Ovary (tissue), 9 donors: ENCODE results near the gene PLXNA4. TPM values are rescaled to one million over a fixed set of nuclear protein-coding genes. Genes with fewer than 3 reads are reported as not detected.

ENCODE experiments used
- DNase-seq, 5 donors: peaks; one replicate each; pipeline ENCODE4 v3.0.0-alpha.2; 2019 to 2020
- H3K27ac ChIP-seq, 2 donors: fragments of 200-600 bp; one replicate each; pipeline versions ENCODE4 v1.5.1 to v1.8.0; 2019 to 2022
- H3K27me3 ChIP-seq: fragments of 200-600 bp; one replicate; pipeline ENCODE4 v1.8.0; 2022
- H3K36me3 ChIP-seq: fragments of 200-600 bp; sonication (generic); one replicate; pipeline ENCODE4 v1.5.1; 2019
- H3K4me1 ChIP-seq: one replicate; pipeline ENCODE4 v1.8.1; 2013; ENCODE audit warnings: mild to moderate bottlenecking, moderate library complexity; ENCODE audit not compliant: insufficient read depth
- H3K4me3 ChIP-seq: fragments of 200-600 bp; sonication (generic); one replicate; pipeline ENCODE4 v1.5.1; 2017
- H3K9me3 ChIP-seq, 2 donors: fragments of 200-600 bp in 1 of 2; sonication (generic) in 1 of 2; one replicate each; pipeline versions ENCODE4 v1.5.1 to v1.8.1; 2013 to 2019; ENCODE audit warnings: mild to moderate bottlenecking in 1 of 2, moderate library complexity in 1 of 2
- EP300 ChIP-seq: sonication (generic); formaldehyde crosslinking; IDR thresholded peaks from one replicate; pipeline ENCODE4 v1.6.1; 2017; ENCODE audit warnings: antibody characterized with exemption
- POLR2A ChIP-seq: fragments of 450-650 bp; IDR thresholded peaks from one replicate; pipeline ENCODE4 v1.6.1; 2017; ENCODE audit warnings: antibody characterized with exemption, mild to moderate bottlenecking, moderate library complexity
- WGBS, 3 donors: extraction: QIAGEN DNeasy Blood & Tissue Kit in 1 of 3; methylation state at CpG; one replicate each; pipeline versions ENCODE4 v1.1.5 to v1.1.7; 2013 to 2017; 5-methylcytosine and 5-hydroxymethylcytosine counted together
- intact Hi-C, 4 donors: fragments of 100-400 bp; cut with DNase I; formaldehyde crosslinking; loops; one replicate each; pipeline versions ENCODE4 v1.11.0 to v1.15.1; 2022 to 2023
- polyA plus RNA-seq, 2 donors: library from polyadenylated mRNA; stranded (reverse); fragments of 200-250 nt in 1 of 2; fragments of 350-450 nt in 1 of 2; fragmentation: Illumina TruSeq in 1 of 2; extraction: RNeasy Lipid Tissue Mini Kit (QIAGEN cat#74804) in 1 of 2; gene quantifications; one replicate each; pipeline ENCODE4 v1.2.3, GENCODE V29; 2013 to 2014
- total RNA-seq, 7 donors: library from RNA; depleted of rRNA in 2 of 7; stranded (reverse); fragments of >200 nt in 2 of 7; fragmentation: NEBNext Ultra II Directional in 3 of 7; extraction: Animal tissue kit (Norgen Biotek cat#: 25700) in 3 of 7; gene quantifications; one replicate each; pipeline versions ENCODE4 v1.1.0 to v1.2.4, GENCODE V29; 2016 to 2023
- TF ChIP-seq, protein P1 (sequence below), 3 donors: fragments of 450-650 bp in 2 of 3; fragments of 200-600 bp in 1 of 3; IDR thresholded peaks; one replicate each; pipeline versions ENCODE4 v1.5.1 to v1.8.0; 2016 to 2022; ENCODE audit warnings: antibody characterized with exemption in 3 of 3, mild to moderate bottlenecking in 1 of 3
- donor health status: DM: no; HTN: no; CAD: no; lungs with moderate emphysema.
- donor health status: DM: no; HTN: no; CAD: no.
- donor health status: Bipolar disorder and iron deficiency.
- donor health status: DM: yes; HTN: yes; CAD: no.
- donor health status: DM: no; HTN: no; CAD: no.
- donor health status: DM: yes; HTN: yes; CAD: no.

PLXNA4 gene
- total and polyA plus RNA-seq, 9 donors, result 5.1 to 39.9 (median 11.4) TPM

DNA sequence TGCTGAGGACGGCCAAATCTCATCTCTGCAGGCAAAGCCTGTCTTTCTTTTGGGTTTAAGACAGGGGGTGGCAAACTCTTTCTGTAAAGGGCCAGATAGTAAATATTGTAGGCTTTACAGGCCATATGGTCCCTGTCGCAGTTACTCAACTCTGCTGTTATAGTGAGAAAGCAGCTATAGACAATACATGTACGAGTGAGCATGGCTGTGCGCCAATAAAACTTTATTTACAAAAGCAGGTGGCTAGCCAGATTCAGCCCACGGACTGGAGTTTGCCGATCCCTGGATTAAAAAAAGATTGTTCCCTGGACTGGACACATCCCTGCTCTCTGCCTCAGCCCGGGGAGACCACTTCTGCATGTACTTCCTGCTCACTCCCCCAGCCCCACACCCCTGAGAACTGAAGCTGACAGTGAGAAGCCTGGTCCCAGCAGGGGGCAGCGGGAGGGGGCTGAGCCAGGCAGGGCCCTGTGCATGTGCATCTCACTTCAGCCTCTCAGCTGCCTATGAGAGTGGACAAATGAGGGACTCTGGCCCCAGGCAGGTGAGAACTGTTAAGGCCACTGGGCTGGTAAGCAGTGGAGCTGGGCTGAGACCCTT lies 392.4 kb downstream of the PLXNA4 start:
- Histone ChIP-seq H3K4me3 (no peak overlapping the region), H3K4me1 (no peaks in the 10 kb centered on the region), H3K27ac (no peak overlapping the region), H3K27me3 (no peaks in the 10 kb centered on the region), H3K9me3 (no peaks in the 10 kb centered on the region), H3K36me3 (no peaks in the 10 kb centered on the region)
- WGBS, 3 donors, result 59 to 61% (median 61%) methylated on average over 8 of the region's 8 CpGs
- no peak for DNase-seq
- intact Hi-C loops, result no loop called here
- TF ChIP-seq, protein P1, sequence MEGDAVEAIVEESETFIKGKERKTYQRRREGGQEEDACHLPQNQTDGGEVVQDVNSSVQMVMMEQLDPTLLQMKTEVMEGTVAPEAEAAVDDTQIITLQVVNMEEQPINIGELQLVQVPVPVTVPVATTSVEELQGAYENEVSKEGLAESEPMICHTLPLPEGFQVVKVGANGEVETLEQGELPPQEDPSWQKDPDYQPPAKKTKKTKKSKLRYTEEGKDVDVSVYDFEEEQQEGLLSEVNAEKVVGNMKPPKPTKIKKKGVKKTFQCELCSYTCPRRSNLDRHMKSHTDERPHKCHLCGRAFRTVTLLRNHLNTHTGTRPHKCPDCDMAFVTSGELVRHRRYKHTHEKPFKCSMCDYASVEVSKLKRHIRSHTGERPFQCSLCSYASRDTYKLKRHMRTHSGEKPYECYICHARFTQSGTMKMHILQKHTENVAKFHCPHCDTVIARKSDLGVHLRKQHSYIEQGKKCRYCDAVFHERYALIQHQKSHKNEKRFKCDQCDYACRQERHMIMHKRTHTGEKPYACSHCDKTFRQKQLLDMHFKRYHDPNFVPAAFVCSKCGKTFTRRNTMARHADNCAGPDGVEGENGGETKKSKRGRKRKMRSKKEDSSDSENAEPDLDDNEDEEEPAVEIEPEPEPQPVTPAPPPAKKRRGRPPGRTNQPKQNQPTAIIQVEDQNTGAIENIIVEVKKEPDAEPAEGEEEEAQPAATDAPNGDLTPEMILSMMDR (IDR thresholded peaks at IDR 0.05), result no peak
- no peak for TF ChIP-seq EP300
- no peak for TF ChIP-seq POLR2A

DNA sequence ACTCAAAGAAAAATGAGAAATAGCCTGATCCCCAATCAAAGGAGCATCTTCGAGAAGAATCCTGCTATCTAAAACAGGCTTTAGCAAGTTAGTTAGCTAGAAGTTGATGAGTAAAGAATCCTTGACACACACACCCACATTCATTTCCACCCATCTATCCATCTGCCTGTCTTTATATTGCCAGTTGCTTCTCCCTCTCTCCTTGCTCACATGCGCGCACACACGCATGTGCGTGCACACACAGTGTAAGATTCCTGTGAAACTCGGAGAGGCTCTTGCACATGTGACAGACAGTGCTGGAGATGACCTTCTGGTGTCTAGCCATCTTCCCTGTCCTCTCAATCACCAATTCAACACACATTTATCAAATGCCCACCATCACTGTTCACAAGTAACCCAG lies 393.3 kb downstream of the PLXNA4 start:
- H3K36me3 ChIP-seq, result no peaks in the 10 kb centered on the region
- H3K4me1 ChIP-seq, result no peaks in the 10 kb centered on the region
- H3K27me3 ChIP-seq, result no peaks in the 10 kb centered on the region
- TF ChIP-seq, protein P1 (IDR thresholded peaks at IDR 0.05), result no peak
- TF ChIP-seq POLR2A (no peak), EP300 (no peak)
- DNase-seq, result no peak
- no peak overlapping the region for H3K4me3 ChIP-seq
- H3K9me3 ChIP-seq, result no peaks in the 10 kb centered on the region
- H3K27ac ChIP-seq, result no peak overlapping the region
- intact Hi-C loops, result no loop called here
- WGBS, 3 donors, result 89 to 94% (median 94%) methylated on average over 6 of the region's 6 CpGs

- Histone ChIP-seq H3K4me1 (no peaks in the 10 kb centered on the region), H3K27me3 (no peaks in the 10 kb centered on the region), H3K4me3 (no peak overlapping the region), H3K36me3 (no peaks in the 10 kb centered on the region), H3K9me3 (no peaks in the 10 kb centered on the region), H3K27ac (no peak overlapping the region)
- 72 to 79% (median 75%) methylated on average over 9 of the region's 9 CpGs for WGBS, 3 donors
- intact Hi-C loops, result no loop called here
- TF ChIP-seq EP300 (no peak), POLR2A (no peak)
- TF ChIP-seq, protein P1 (IDR thresholded peaks at IDR 0.05), result no peak
- no peak for DNase-seq
Observed at GRCh38 chr7:132181946-132182685, 394.2 kb downstream of the PLXNA4 start.

- no peak overlapping the region for H3K27ac ChIP-seq
- WGBS, 3 donors, result 91 to 94% (median 92%) methylated on average over 10 of the region's 10 CpGs
- no peak for TF ChIP-seq POLR2A
- H3K27me3 ChIP-seq, result no peaks in the 10 kb centered on the region
- no peaks in the 10 kb centered on the region for H3K4me1 ChIP-seq
- intact Hi-C loops, result no loop called here
- no peaks in the 10 kb centered on the region for H3K9me3 ChIP-seq
- no peaks in the 10 kb centered on the region for H3K36me3 ChIP-seq
- no peak for DNase-seq
- no peak overlapping the region for H3K4me3 ChIP-seq
Observed at GRCh38 chr7:132181371-132181770, 394.9 kb downstream of the PLXNA4 start.

DNA sequence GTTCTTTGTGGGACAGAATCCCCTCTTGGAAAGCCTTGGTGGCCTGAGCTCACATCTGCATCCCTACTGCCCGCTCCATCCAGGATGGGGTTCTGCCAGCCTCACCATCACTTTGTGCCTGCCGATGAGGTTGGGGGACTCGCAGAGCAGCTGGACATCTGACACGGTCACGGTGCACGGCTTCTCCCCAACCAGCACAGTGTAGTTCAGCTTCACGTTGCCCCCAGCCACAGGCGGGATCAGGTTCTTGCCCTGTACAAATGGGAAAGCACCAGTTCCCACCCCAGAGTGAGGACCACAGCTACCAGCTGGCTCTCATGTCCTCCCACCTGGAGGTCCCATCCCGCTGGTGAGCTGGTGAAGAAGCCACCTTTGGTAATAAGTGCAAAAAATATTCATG lies 395.8 kb downstream of the PLXNA4 start:
- no peak for DNase-seq
- 87 to 95% (median 91%) methylated on average over 9 of the region's 9 CpGs for WGBS, 3 donors
- intact Hi-C loops, result no loop called here
- Histone ChIP-seq H3K4me3 (no peak overlapping the region), H3K9me3 (no peaks in the 10 kb centered on the region), H3K27ac (no peak overlapping the region), H3K4me1 (no peaks in the 10 kb centered on the region), H3K27me3 (no peaks in the 10 kb centered on the region), H3K36me3 (no peaks in the 10 kb centered on the region)
- no peak for TF ChIP-seq POLR2A
- TF ChIP-seq, protein P1 (IDR thresholded peaks at IDR 0.05), result no peak
- TF ChIP-seq EP300, result no peak
